ENCODE data around the gene SCNM1.
"Not testable (repeated sequence)": the region's sequence is repeated elsewhere in the genome, so short reads cannot be mapped to it uniquely, and the experiment has no call there.

The SCNM1 gene

DNA sequence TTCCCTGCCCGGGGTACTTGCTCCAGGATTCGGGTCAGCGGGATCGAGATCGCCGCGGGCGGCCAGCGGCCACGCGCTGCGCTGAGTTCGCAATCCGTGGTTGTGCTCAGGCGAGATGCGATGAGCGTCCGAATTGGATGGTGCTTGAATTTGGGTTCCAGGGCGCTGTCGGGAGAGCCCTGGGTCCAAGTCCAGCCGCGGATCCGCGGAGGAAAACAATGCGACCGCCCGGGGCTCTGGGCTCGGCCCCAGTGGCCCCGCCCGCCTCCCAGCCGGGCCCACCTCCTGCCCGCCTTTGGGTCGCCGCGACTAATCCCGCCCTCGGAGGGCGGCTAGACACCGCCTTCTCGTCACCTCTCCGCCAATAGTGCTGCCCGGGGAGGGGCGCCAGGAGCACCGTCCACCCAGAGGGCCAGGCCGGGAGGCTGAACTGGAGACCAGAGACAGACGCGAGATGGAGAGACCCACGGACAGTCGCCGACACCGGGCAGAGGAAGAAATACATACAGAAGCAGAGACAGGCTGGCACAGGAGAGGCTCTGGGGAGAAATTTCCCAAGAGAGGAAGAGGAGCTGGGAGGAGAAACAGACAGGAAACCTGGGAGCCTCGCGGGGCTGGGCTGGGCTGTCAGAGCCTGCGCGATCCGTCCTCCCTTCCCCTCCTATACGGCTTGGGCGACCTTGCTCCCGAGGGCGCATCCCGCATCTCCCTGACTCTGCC lies 19.4 kb upstream of the SCNM1 start, which contains the start of gene SEMA6C:
SEMA6C (minus strand) TSS at position 220 of the 720 bp plus-strand sequence. CDS start 4,010 bp downstream, outside the sequence.
- peak; percentile 86 for DNase-seq (ENCODE audit: low spot score)

GRCh38 chr1:151147132-151147503 lies 18.8 kb upstream of the SCNM1 start:
- peak; percentile 20 for DNase-seq (ENCODE audit: low spot score)

DNA sequence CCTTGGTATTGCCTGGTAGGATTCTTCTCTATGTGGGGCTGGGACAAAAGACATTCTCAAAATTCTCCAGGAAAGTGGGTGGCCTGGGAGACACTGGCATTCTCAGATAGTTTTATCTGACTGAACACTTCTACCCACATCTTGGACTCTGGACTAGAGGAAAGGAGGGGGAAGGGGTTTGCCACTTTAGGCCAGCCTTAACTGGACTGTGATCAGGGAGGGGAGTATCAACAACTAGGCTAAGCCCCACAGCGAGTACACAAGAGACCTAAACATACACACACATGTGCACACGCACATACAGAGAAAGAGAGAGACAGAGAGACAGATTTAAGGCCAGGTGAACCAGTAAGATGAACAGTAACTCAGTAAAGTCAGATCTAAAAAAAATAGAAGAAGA lies 18.3 kb upstream of the SCNM1 start:
- no peak for DNase-seq (ENCODE audit: low spot score)

GRCh38 chr1:151156515-151156819 lies 9.5 kb upstream of the SCNM1 start, which contains the start of gene TNFAIP8L2:
Gene TNFAIP8L2, plus strand, starts transcription at chr1:151156649. Its CDS starts 2,049 bp downstream, at chr1:151158698.
- peak; percentile 56 for DNase-seq (ENCODE audit: low spot score)

DNA sequence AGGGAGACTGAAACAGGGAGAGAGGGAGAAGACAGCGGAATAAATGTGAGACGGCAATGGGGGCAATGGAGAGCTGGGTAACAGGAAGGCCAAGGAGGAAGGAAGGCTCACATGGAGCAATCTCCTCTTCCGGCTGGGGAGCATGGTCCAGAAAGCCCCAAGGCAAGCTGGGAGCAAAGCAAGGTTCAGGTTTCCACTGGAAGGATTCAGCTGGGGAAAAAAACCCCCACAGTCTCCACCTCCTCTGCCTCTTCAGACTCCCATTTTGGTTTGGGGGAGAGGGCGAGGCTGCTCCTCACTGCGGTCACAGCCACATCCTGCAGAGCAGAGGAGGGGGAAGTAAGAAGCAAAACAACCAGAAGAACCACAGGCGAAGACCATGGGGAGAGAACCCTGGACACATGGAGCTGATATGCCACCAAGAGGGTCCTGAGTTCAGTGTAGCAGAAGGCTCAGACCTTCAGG lies 8.8 kb upstream of the SCNM1 start:
- no peak for DNase-seq (ENCODE audit: low spot score)

DNA sequence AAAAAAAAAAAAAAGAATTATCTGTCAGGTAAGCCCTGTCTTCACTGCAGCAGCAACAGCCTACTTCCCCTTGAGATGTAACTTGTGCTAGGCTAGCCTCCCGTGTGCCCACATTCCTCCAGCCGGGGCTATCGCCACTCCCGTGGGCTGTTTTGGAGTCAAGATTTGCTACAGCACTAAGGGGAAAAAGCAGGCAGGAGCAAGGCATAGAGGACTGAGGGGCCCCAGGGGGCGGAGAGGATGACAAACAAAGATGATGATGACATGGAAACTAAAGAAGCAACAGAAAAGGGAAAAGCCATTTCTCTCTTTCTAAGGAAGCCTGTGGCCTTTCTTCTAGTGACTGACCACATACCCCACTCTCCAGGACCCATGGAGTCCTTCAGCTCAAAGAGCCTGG lies 7.6 kb upstream of the SCNM1 start:
- no peak for DNase-seq (ENCODE audit: low spot score)

DNA sequence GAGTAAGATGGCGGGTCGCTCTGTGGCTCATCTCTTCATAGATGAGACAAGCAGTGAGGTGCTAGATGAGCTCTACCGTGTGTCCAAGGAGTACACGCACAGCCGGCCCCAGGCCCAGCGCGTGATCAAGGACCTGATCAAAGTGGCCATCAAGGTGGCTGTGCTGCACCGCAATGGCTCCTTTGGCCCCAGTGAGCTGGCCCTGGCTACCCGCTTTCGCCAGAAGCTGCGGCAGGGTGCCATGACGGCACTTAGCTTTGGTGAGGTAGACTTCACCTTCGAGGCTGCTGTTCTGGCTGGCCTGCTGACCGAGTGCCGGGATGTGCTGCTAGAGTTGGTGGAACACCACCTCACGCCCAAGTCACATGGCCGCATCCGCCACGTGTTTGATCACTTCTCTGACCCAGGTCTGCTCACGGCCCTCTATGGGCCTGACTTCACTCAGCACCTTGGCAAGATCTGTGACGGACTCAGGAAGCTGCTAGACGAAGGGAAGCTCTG lies 7.1 kb upstream of the SCNM1 start:
- no peak for DNase-seq (ENCODE audit: low spot score)

GRCh38 chr1:151159373-151159772 lies 6.6 kb upstream of the SCNM1 start:
- no peak for DNase-seq (ENCODE audit: low spot score)

DNA sequence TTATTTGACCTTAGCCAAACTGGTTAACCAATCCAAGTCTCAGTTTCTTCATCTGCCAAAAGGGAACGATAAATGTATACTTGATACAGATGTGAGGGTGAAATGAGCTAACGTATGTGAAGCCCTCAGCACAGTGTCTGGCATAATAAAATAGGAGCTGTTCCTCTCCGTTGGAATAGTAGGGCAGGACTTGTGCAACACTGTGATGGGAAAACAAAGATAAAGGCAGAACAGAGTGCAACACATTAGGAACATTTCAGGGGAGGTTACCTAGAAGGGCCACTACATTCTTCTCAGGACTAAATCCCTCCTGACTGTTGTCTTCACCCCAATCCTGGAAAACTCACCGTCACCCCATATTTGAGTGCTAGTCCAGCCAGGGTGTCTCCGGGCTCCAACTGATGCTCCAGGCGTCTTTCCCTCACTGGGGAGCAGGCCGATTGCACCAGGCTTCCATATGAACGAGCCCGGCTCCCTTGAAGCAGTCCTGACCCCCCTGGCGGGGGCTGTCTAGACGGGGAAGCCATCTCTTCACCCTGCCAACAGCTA lies 1.1 kb upstream of the SCNM1 start:
- no peak for DNase-seq (ENCODE audit: low spot score)

DNA sequence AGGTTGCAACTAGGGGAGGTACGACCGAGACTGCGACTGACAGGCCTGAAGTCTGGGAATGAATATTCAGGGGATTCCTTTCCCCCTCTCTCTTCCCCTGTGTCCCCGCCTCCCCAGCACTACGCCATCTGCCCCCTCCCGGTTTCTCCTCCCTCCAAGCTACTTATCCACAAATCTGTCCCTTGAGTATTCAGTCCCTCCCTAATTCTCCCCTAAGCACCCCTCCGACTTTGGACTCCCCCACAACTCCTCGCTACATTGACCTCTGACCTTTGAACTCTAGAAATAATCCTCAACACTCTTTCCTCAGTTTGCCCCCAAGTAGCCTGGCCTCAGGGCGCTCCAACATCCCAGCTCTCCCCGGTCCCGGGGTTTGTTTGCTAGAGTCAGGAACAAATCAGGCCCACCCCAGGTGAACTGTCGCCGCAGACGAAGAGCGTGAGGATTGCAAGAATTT lies 635 bp upstream of the SCNM1 start:
- no peak for DNase-seq (ENCODE audit: low spot score)

- DNase-seq (ENCODE audit: low spot score): no peak
Measured at GRCh38 chr1:151166505-151166956, 587 bp downstream of the SCNM1 start.

DNA sequence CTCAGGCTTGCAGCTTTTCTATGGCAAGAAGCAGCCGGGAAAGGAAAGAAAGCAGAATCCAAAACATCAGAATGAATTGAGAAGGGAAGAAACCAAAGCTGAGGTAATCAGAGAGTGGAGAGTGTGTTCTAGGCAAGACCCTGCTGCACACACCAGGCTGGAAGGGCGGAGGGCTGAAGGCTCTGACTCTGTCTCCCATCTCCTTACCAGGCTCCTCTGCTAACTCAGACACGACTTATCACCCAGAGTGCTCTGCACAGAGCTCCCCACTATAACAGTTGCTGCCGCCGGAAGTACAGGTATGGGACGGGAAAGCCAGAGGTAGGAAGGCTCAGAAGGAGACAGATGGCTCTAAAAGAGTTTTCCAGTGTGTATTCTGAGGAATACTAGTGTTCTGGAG lies 1.2 kb downstream of the SCNM1 start:
- DNase-seq (ENCODE audit: low spot score): no peak

DNA sequence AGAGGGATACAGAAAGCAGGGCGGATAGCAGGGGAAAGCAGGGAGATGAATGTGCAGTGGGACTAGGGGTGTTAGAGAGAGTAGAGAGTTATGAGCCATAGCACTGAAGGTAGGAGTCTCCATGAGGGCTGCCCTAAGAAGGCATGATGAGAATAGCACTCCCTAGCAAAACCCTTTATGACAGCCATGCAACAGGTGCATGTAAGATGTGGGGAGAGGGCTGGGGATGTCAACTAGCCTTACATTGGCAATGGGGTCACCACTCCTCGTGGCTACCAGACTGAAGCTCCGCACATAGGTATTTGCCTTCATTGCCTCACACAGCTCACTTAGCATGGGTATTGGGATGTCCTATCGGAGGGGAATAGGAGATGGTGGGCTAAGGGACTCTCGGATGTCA lies 5.2 kb downstream of the SCNM1 start:
- no peak for DNase-seq (ENCODE audit: low spot score)

- DNase-seq (ENCODE audit: low spot score): no peak
Measured at GRCh38 chr1:151175041-151175741, 9.2 kb downstream of the SCNM1 start.

DNA sequence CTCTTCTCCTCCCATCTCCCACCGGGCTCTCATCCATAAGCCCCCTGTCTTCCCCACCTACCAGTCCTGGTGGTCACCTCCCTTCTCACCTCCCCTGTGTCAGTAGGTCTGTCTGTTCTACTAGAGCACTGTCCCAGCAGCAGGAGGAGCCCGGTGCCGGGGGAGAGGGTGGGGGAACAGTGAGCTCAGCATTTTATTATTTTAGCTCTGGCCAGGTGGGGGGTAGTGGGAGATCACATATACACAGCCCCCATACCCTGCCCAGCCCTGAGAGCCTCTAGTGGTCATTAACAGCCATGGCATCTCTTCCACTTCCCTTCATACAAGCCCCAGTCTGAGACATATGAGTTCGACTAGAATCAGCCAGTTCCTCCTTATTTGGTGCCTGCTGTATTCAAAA lies 9.9 kb downstream of the SCNM1 start, which contains the start of gene TMOD4:
TMOD4 (minus strand) TSS at position 119 of the 400 bp plus-strand sequence. CDS start 1,106 bp downstream, outside the sequence.
- no peak for DNase-seq (ENCODE audit: low spot score)

- DNase-seq (ENCODE audit: low spot score): no peak
Measured at GRCh38 chr1:151176514-151177045, 10.6 kb downstream of the SCNM1 start.

DNA sequence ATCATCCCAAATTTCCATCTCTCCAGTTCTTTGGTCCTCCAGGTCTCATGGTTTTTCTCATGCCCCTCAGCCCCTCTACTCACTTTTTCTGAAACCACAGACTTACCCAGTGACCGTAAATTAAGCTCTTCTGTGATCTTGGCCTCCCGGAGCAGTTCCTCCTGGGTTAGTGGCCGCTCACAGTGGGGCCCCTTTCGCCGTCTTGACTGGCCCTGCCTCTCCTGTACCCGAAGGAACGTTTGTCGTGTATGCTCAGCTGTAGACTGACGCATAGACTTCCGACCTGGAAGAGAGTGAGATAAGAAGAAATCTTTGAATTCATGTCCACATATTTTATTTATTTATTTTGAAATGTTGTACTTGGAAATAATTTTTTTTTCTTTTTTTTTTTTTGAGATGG lies 18.3 kb downstream of the SCNM1 start:
- no peak for DNase-seq (ENCODE audit: low spot score)

- DNase-seq (ENCODE audit: low spot score): no peak
Measured at GRCh38 chr1:151187205-151187604, 21.3 kb downstream of the SCNM1 start.

- not testable (repeated sequence) for DNase-seq (ENCODE audit: low spot score)
Measured at GRCh38 chr1:151188667-151189066, 22.7 kb downstream of the SCNM1 start.

DNA sequence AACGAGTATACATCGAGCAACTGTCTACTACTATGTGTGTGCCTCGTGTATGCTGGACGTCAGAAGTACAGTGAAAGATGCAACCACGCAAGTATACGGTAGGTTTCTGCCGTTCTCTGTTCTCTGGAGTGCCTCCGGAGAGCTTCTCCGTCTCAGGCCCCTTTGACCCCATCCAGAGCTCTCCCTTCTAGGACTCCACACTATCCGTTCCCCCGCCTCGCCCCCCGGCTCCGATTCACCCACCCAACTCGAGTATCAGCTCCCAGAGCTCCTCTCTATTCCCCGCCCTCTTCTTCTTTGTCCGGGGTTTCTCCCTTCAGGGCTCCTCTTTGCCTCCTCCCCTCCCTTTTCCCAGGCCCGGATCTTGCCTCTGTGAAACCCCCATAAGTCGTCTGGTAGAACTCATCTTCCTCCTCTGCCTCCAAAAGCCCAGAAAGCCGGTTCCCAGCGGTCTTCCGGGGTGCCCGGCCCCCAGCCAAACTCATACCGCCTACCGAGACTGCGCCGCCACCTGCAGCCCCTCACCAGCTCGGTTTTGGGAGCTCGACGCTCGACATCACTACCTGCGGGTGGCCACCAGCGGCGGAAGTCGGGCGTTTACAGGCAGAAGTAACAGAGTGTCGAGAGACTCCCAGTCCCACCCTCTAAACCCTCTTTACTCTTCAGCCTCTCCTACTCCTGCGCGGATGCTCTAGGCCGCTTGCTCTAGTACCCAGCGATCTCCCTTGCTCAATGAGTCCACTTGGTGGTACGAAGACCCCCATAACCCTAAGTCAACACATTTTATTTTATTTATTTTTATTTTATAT lies 23.9 kb downstream of the SCNM1 start, which contains the start of gene VPS72:
VPS72 (minus strand) TSS at position 561 of the 809 bp plus-strand sequence; CDS start at position 485, 76 bp downstream.
- peak; percentile 83 for DNase-seq (ENCODE audit: low spot score)

GRCh38 chr1:151192047-151192446 lies 26.1 kb downstream of the SCNM1 start:
- no peak for DNase-seq (ENCODE audit: low spot score)
